DND-41 (cell line): ENCODE results near the gene ACBD6.

Experiments used
- EZH2 ChIP-seq: IDR thresholded peaks from 3 replicates; pipeline ENCODE4 v1.6.1; 2012; ENCODE audit warnings: borderline replicate concordance, low read depth, mild to moderate bottlenecking, moderate library complexity, low read length, inconsistent platforms; ENCODE audit not compliant: severe bottlenecking
- TF ChIP-seq, protein P1 (sequence below): IDR thresholded peaks from 2 replicates; pipeline ENCODE4 v1.5.1; 2012; ENCODE audit warnings: borderline replicate concordance, low read length, moderate library complexity, mild to moderate bottlenecking; ENCODE audit not compliant: poor library complexity, severe bottlenecking; ENCODE audit errors: extremely low read depth

DNA sequence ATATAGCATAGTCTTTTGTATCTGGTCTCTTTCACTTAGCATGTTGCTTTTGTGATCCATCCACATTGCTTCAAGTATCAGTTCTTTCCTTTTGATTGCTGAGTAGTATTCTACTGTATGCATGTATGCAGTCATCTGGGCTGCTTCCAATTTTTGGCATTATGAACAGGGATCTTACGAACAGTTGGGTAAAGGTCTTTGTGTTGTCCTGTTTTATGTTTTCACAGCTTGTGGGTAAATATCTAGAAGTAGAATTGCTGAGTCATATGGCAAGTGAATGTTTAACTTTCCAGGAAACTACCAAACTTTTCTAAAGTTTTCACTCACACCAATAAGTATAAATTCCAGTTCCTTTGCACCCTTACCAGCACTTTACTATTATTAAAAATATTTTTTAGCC is 211.4 kb downstream of the ACBD6 start:
- TF ChIP-seq, protein P1, sequence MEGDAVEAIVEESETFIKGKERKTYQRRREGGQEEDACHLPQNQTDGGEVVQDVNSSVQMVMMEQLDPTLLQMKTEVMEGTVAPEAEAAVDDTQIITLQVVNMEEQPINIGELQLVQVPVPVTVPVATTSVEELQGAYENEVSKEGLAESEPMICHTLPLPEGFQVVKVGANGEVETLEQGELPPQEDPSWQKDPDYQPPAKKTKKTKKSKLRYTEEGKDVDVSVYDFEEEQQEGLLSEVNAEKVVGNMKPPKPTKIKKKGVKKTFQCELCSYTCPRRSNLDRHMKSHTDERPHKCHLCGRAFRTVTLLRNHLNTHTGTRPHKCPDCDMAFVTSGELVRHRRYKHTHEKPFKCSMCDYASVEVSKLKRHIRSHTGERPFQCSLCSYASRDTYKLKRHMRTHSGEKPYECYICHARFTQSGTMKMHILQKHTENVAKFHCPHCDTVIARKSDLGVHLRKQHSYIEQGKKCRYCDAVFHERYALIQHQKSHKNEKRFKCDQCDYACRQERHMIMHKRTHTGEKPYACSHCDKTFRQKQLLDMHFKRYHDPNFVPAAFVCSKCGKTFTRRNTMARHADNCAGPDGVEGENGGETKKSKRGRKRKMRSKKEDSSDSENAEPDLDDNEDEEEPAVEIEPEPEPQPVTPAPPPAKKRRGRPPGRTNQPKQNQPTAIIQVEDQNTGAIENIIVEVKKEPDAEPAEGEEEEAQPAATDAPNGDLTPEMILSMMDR = no peak
- TF ChIP-seq EZH2 = no peak
